Stimulated activated CD4-positive, alpha-beta T cell treated with anti-CD3 and anti-CD28 coated beads, Interleukin-1b, Interleukin-23, amount 100 ng/mL, for 24 hours (primary cell): ENCODE results near the gene URGCP.
"Not testable (repeated sequence)": the region's sequence is repeated elsewhere in the genome, so short reads cannot be mapped to it uniquely, and the experiment has no call there.

Source experiments
- DNase-seq, 4 experiments: peaks; one replicate each; pipeline ENCODE4 v3.0.0-alpha.2; 2020; ENCODE audit warnings: low read depth in 4 of 4, low spot score in 1 of 4

The URGCP gene

DNA sequence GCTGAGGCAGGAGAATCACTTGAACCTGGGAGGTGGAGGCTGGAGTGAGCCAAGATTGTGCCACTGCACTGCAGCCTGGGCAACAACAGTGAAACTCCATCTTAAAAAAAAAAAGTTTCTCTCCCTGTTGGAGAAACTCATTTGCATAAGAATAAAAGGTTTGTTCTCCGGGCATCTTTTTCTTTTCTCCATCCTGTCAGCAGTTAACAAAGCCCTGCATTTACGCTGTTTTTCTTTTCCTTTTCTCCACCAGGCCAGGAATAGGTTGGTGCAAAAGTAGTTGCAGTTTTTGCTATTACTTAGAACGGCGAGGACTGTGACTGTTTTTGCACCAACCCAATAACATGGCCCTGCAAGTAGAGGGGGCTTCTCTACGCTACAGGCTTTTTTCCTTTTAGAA is 9.5 kb upstream of the URGCP start:
- no peak for DNase-seq

DNA sequence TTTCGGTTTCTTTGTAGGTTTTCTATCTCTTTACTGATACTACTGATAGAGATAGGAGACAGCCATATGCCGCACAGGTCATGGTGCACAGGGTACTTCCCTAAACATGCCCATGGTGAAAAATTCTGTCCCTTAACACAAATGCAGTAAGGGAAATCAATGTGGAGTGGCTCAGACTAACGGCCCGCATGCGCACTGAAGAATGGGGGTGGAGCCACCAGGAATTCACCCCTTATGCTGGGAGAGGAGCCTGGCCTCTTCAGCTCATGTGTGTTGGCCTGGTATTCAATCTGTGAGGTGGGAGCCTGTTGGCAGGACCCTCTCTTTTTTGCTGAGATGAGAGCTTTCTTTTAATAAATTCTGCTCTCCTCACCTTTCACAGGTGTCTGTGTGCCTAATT is 8.4 kb upstream of the URGCP start:
- no peak for DNase-seq

DNA sequence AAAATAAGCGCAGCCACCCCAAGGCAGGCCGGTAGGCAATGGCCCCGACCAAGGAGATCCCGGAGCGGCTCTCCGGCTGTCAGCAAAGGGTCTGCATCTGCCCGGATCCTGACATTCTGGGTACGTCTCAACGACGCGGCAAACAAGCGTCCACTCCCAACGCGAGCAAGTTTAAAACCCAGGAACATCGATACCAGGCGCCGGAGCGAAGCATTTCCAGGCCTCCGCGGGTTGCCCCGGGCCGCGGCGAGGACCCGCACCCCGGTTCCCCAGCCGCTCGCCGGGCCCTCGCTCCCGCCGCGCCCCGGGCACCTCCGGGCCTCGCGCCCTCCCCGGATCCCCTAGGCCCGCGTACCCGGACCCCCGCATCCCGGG is 453 bp downstream of the URGCP start:
- DNase-seq = peak in 2 of 4 experiments; percentile 2 to 10

DNA sequence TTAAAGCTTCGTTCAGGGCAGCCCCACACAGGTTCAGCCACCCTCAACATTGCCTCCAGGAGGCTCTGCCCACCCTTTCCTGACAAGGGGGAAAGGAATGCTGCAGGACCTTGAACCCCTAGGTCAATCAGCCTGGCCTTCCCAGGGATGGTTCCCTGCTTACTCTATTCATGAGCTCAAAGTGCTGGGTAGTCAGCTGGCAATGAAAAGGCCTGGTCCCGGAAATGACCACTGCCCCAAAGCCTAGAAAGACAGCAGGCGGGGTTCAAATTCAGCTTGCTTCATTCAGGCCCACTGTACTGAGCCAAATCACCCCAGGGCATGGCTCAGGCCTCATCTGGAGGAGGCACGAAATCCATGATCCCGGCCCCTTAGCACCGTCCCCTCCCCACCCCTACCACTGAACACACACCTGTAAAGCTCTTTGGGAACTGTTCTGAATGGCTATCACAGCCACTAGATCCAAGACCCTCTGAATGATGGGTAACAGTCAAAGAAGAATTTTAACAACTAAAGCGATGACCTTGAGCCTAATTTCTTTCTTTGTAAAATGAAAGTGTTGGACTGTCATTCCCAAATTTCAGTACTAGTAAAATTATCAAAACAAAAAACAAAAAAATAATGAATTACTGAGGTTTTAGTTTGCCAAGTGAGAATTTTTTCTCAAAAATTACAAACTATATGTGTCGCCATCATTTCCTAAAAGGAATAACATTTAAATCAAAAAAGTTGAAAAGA is 1.0 kb downstream of the URGCP start:
- DNase-seq = no peak

DNA sequence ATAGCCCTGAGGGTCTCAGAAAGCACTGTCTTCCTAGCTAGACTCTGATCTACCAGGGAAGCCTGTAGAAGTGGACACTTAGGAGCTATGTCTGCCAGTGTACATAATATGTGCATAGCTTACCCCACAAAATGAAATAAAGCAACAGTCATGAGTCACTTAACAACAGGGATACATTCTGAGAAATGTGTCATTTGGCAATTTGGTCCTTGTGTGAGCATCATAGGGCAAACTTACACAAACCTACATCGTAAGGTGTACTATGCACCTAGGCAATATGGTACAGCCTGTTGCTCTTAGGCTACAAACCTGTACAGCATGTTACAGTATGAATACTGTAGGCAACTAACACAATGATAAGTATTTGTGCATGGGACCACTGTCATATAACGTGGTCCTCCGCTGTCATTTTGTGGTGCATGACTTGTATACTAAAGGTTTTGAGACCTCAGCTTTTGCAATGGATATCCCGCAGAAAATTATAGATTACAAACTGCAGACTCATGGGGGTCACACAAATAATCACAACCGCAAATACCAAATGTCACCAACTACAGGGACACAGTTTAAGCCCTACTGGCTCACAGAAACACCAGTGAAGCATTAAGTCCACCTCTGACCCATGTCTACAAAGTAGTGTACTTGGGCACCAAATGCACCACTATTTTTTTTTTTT is 1.7 kb downstream of the URGCP start:
- DNase-seq = no peak

DNA sequence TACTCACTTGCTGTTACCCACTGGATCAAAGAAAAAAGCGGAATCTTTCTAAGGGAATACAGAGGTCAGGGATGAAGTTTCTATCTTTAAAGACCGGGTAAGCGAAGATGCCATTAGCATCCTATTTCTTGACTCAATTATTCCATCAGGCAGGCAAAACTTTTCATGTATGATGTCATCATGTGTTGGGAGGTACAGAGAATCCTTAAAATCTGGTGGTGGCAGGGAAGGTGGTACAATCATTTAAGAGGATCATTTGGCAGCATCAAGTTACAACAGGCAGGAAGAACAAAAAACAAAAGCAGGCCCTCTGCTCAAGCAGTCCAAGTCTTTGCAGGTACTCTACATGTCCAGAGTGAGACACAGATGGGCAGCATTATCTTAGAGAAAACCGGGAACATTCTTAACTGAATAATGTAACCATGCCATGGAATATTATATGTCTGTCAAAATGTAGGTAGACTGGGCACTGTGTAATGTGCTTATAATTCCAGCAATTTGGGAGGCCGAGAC is 3.8 kb downstream of the URGCP start:
- DNase-seq = no peak

DNA sequence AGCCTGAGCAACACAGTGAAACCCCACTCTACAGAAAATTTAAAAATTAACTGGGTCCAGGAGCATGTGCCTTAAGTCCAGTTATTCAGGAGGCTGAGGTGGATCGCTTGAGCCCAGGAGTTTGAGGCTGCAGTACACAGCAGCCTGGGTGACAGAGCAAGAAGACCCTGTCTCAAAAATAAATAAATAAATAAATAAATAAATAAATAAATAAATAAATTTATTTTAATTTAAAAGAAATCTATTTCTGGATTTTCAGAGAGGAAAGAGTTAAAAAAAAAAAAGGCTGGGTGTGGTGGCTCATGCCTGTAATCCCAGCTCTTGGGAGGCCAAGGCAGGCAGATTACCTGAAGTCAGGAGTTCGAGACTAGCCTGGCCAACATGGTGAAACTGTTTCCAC is 7.8 kb downstream of the URGCP start:
- not testable (repeated sequence) for DNase-seq

DNA sequence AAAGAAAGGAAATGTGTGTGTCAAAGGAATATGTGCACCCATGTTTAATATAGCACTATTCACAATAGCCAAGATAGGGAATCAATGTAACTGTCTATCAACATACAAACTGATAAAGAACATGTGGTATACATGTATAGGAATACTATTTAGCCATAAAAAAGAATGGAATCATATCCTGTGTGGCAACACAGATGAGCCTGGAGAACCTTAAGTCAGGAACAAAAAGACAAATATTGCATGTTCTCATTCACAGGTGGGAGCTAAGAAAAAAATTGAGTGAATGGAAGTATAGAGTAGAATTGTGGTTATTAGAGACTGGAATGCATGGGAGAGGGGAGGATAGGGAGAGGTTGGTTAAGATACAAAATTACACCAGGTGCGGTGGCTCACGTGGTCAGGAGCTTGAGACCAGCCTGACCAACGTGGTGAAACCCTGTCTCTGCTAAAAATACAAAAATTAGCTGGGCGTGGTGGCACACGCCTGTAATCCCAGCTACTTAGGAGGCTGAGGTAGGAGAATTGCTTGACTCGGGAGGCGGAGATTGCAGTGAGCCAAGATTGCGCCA is 10.5 kb downstream of the URGCP start:
- DNase-seq = no peak

DNA sequence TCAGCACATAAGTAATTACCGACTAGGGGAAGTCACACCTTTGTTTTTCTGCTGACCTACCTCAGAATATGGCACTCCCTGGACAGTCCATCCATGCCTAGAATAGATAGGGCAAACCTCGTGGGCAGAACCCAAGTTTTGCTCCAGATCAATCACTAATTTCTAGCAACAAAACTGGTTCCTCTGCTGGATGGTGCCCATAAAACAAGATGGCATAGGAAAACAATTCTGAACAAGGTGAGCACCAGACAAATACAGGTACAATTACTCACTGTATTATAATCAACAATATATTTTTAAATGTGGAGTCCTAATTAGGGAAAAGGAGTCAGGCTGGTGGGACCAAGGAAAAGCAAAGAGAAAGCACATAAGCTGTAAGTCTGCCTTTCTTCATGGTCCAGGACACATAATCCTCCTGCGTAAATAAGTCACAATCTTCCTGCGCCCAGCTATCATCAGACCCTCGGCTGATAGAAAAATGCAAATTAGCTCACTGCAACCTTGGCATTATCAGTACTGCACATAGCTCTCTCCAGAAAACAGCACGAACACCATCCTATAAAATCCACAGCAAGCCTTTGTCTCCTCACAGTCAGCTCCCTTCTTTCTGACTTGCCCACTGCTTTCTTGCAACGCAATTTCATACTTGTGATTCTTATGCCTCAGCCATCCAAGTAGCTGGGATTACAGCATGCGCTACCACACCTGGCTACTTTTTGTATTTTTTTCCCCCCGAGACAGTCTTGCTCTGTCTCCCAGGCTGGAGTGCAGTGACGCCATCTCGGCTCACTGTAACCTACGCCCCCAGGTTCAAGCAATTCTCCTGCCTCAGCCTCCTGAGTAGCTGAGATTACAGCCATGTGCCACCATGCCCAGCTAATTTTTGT is 15.1 kb downstream of the URGCP start:
- DNase-seq = no peak

DNA sequence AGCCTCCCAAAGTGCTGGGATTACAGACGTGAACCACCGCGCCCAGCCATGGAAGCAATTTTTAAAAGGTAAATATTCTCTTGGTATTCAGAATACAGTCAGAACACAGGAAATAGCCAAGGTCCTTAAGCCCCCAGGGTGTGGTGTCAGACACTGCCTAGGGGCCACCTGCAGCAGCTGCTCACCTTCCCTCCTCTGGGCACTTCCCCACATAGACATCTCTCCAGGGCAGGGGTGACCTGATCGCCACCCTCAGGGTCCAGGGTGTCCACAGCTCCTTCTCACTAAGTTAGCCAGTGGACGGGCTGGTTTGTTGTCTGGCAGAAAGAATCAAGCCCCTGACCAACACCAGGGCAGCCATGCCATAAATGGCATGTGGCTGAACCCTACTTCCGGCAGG is 15.9 kb downstream of the URGCP start:
- no peak for DNase-seq

DNA sequence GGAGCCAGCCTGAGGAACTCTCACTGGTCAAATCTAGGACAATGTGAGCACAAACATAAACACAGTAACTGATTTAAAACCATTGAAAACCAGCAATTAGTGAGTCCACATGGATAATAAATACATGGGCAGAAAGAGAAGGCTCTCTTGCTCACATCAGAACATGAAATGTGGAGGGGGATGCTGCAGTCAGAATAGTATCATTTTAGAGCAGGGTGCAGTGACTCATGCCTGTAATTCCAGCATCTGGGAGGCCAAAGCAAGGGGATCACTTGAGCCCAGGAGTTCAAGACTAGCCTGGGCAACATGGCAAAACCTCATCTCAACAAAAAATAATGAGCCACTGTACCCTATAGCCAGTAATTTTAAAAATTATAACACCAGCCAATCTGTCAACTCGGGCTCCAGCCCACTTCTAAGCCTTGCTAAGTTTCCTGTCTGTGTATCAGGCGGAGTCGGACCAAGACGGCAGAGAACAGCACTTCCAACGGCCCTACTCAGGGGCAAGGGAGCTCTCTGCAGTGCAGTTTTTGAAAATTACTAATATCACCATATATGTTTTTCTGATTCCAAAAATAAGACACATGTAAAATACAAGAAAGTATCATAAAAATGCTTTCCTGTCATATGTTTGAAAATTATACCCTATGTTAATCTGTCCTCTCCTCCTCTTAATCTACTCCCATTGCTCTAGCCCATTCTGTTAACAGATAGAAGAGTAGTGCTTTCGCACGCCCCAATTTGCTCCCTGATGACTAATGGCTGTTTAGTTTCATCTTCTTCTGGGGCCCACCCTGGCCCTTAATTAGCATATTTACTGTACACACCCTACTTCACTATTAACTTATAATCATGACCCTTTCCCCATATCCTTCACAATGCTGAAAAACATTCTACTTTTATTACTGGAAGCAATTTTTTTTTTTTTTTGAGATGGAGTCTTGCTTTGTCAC is 17.1 kb downstream of the URGCP start:
- DNase-seq = no peak

DNA sequence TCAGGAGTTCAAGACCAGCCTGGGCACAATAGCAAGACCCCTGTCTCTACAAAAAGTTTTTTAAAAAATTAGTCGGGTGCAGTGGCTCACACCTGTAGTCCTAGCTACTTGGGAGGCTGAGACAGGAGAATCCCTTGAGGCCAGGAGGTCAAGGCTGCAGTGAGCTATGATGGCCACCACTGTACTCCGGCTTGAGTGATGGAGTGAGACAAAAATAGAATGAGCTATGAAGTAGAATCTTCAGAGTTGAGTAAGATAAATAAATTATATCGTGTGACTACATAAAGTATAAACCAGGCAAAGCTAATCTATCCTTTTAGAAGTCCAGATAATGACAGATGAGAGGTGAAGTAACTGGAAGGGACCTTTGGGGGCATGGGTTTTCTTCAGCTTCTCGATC is 21.8 kb downstream of the URGCP start:
- DNase-seq = no peak

DNA sequence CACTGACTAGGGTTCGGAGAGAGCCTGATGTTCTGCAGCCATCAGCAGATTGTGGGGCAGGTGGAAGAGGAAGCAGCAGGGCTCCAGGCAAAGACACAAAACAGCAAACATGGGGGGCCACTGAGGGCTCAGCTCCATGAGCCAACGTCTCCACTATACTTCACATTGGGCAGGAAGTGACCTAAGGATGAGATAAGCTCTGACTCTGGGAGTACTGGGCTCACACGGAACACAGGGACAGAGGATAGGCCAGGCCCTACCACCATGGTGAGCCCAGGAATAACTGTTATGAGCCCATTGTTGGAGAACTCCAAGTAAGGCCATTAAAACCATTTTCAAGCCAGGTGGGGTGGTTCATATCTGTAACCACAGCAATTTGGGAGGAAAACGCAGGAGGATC is 22.2 kb downstream of the URGCP start:
- DNase-seq = no peak

DNA sequence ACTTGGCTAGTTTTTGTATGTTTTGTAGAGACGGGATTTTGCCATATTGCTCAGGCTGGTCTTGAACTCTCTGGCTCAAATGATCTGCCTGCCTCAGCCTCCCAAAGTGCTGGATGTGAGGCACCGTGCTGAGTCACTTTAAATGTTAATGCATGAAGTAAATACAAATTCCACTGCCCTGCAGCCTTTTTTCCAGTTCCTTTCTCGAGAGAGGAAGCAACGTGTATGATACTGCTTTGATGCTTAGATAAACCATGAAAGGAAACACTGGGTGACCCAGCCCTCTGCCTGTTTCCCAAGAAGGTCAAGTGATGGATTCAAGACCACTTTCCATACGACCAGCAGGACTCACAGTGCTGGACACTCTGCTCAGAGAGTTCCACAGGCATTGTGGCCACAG is 25.8 kb downstream of the URGCP start:
- no peak for DNase-seq

DNA sequence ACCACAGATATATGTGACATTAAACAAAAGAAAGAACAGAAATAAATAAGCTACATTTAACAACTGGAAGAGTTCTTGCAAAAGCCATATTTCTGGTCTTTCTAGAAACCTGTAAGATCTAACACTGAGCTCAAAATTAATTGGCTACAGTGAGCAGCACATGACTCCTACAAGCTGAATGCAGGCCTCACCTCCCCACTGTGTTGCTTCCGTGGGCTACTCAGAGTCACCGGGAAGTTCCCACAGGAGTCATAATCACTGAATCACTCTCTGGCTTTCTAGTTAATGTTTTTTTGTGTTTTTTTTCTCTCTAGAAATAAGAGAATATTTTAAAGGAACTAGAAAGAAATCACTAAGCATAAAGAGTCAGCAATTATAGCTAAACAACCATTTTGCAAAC is 26.9 kb downstream of the URGCP start:
- DNase-seq = no peak

DNA sequence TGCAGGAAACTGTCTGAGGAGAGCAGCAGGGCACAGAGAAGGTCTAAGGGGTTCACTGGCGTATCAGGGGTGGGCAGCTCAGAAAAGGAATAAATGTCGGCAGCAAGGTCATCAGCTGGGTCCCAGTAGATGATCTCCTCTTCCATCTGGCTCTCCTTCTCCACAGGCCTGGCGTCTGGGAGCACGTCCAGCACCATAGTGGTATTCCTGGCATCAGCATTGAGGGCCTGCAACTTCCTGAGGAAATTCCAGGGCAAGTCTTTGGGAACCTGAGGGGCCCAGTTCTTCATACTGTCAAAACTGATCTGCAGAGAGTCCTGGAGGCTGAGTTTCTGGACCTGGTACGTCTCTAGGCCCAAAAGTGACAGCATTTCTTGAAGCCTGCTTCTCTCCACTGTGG is 27.5 kb downstream of the URGCP start:
- DNase-seq = no peak

DNA sequence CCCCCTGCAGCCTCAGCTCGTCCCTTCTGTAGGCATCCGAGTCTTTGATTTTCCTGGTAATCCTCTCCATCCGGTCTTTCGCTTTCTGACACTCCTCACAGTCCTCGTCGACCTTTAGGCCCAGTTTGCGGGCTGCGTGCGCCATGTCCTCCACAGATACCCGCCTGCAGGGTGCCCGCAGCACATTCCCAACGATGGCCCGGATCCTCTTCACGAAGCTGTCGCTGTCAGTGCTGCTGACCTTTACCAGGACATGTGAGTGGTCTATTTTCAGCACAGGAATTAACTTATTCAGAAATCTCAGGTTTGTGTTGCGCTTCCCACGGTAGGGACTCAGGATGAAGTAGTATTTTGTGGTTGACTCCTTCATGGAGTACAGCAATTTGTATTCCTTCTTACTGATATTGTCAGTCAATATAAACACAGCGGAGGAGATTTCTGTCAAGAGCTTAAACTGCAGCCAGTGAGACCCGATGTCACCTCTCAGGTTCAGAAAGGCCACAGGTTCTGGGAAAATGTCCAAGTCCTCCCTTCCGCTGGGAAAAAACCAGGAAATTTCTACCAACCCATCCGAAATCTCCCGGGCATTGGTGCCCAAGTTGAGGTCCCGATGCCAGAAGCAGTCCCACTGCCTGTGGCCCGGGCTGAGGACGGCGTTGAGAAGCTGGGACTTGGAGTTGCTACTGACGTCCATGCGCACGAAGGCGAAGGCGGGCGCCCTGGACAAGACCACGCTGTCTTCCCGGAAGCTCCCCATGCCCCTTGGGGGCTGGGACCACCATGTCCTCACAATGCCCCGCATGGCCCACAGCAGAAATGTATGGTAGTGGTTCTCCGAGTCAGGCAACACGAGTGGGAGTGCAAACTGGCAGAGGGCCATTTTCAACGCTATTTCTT is 28.2 kb downstream of the URGCP start:
- no peak for DNase-seq

DNA sequence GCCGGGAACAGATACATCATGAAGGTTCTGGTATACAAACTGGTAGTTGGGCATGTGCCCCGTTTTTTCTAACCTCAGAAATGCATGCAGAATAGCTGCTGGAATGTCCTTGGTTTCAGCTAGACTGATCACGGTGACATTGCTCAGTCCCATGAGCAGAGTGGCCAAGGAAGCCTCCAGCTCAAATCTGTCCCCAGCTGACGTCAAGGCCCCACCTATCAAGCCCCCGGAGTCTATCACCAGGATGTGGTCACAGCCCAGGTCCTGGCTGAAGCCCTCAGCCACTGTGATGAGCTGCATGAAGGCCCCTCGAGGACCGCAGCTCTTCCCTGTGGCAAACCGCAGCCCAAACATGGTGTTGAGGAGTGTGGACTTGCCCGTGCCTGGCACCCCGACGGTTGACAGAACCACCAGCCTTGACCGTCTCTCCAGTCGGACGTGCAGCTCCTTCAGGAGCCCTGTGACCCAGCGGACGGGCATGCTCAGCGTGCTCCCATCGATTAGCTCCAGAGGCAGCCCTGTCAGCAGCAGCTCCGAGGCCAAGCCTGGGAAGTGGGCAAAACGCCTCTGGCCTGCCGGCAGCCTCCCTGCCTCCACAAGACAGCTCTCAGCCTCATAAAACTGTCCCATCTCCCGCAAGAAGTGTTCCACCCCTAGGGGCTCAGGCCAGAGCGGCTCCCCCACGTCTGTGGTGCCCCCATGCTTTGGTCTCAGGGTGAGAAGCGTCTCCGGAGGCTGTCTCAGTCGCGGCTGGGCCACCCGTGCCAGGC is 29.2 kb downstream of the URGCP start:
- no peak for DNase-seq

DNA sequence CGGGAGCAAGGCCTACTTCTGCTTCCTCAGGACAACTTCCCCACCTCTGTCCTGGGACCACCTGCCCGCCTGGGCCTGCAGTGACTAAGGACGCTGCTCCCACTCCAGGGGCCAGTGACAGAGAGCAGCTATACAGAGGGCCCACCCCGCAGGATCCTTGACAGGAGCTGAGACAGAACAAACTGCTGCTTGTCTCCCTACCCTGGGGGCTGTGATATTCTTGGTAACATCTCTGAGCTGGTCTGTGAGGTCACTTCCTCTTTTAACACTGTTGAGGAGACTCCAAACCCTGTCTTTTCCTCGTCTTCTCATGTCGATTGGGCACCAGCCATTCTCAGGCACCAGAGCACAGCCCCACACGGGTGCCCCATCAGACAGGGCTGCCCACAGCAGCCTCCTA is 30.2 kb downstream of the URGCP start:
- DNase-seq = no peak
